Epidermal melanocyte (primary cell): ENCODE measurements around the gene SLC25A5.
"Not testable (repeated sequence)": the region's sequence is repeated elsewhere in the genome, so short reads cannot be mapped to it uniquely, and the experiment has no call there.

Source experiments
- DNase-seq: peaks from one replicate; pipeline ENCODE4 v3.0.0; 2011; ENCODE audit warnings: low spot score; ENCODE audit not compliant: insufficient read length

Gene SLC25A5

DNA sequence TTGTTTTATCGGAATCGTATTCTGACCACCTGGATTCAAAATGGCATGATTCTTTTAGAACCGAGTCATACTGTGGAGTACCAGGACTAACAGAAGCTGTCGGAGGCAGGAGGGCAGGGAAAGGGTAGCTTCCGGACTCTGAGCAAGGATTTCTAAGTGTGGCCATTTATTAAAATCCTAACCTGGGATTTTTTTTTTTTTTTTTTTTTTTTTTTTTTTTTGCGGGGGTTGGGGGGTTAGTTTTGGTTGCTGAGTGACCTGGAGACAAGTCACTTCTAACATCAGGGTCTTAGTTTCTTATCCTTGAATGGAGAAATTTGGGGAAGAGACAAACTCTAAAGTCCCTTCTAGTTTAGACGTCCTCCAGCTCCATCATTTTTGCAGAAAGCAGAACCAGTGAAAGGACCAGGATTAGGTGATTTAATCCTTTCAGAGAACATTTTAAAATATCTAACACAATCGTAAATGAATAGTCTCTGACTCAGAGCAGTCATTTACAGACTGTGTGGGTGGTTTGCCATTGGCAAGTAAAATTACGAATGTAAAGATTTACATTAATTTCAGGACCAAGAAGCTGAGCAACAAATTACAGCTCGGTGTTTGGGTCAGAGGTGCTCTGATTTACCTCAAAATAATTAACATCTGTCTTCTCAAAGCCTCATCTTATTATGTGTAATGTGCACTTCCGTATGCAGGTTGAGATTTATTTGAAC, 7.3 kb downstream of the SLC25A5 start:
- DNase-seq, result no peak

DNA sequence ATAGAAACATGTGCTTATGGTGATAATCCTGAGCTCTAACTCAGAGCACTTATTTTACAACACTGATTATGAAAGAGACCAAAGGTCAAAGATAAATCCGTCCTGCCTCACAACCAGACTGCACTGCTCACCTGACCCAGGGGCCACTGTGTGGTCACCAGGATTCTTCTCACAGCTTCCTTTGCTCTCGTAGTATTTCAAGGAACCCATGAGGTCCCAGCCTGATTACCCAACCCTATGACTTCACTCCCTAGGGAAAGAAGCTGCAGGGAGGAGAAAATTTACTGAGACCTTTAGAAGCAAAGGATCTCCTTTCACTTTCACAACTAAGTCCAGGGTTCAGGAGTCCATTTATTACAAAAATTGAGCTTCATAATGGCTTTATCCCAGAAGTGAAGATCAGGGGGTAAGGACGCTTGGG, 9.6 kb downstream of the SLC25A5 start:
- DNase-seq, result no peak

GRCh38 chrX:119478504-119478903, 10.3 kb downstream of the SLC25A5 start:
- DNase-seq, result no peak

DNA sequence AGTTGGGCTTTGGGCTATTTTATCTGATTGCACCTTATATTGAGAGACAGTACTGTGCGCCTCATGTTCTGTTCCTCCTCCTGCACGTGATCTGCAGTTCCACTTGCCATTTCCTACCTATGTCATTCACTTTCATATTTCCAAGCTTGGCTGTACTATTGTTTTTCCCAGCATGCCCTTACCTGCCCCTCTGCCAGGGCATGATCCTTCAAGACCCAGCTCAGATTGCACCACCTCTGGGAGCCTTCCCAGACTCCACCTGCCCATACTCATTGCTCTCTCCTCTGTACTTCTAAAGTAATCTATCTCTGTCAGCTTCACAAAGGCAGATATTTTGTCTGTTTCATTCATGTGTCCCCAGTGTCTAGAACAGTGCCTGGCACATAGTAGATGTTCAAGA, 11.6 kb downstream of the SLC25A5 start:
- DNase-seq, result no peak

GRCh38 chrX:119481323-119481801, 13.1 kb downstream of the SLC25A5 start:
- no peak for DNase-seq

DNA sequence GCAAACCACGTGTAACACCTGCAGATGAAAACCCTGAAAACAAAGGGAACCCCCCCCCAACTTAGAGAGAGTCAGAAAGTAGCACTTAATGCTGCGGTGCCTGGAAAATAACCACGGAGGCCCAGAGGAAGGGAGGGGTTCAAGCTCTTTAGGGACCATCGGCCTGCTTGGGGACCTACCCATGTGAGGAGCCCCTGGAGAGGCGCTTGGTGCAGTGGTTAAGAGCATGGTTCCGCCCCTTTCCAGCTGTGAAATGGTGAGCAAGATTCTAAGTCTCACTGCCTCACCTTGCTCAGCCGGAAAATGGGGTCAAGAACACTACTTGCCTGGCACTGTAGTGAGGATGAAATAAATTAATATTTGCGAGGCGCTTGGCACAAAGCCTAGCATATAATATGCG, 13.8 kb downstream of the SLC25A5 start:
- no peak for DNase-seq

DNA sequence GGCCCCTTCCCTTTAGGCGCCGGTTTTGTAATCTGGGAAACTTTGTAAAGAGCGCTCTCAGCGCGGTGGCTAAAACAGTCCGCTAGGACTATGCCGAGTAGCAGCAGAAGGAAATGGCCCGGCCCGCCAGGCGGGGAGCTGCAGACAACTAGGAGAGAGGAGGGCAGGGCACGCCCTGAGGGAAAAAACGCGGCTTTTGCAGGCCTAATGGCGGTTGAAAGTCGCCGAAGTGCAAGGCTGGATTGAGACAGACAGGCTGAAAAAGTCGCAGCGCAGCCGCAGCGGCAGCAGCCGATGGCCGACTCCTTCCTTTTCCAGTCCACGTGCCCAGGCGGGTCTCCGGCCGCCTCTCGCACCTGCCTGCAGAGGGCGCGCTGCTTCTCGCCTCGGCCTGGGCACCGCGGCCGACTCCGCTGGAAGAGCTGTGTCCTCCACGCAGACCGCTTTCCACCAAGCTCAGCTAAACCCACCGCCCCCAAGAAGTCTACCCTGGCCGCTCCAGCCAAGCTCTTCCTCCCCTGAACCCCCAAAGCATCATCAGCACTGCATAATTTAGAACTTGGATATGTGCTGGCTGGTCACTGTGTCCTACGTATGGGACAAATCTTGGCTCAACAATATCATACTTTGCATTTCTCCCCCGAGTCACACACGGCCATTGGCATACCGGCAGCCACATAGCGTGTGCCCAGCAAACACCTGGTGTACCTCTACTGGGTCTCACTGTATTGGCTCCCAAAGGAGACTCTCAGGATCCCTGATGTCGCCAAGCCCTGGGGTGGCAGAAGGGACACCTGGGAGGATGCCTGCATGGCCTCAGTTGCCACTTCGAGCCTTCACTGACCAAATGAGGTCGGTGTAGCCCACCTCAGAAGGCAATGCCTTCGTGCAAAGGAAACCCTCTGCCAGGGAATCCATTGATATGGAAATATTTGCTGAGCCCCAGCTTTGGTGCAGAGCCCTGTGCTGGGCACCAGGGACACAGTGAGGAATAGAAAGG, 14.5 kb downstream of the SLC25A5 start:
- DNase-seq, result no peak

- DNase-seq, result no peak
These were observed 18.5 kb downstream of the SLC25A5 start for GRCh38 chrX:119486745-119487144.

GRCh38 chrX:119487766-119488165, 19.5 kb downstream of the SLC25A5 start:
- not testable (repeated sequence) for DNase-seq

DNA sequence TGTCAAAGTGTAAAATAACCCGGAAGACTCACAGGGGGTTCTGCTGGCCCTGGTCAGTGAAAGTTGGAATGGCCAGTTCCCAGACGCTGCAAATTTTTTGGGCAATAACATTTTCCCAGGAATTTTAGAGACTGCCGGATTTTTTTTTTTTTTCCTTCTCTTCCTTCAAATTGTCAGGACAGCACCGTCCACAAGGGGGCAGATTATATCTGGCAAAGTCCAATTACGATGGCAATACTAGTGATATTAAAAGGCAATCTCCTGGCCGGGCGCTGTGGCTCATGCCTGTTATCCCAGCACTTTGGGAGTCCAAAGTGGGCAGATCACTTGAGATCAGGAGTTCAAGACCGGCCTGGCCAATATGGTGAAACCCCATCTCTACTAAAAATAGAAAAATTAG, 20.5 kb downstream of the SLC25A5 start:
- DNase-seq, result no peak

GRCh38 chrX:119489212-119490074, 21.2 kb downstream of the SLC25A5 start:
- no peak for DNase-seq

GRCh38 chrX:119492463-119492862, 24.2 kb downstream of the SLC25A5 start:
- no peak for DNase-seq

- DNase-seq, result not testable (repeated sequence)
These were observed 25.7 kb downstream of the SLC25A5 start for GRCh38 chrX:119493851-119494495.

GRCh38 chrX:119495734-119496726, 27.8 kb downstream of the SLC25A5 start:
- DNase-seq, result no peak

DNA sequence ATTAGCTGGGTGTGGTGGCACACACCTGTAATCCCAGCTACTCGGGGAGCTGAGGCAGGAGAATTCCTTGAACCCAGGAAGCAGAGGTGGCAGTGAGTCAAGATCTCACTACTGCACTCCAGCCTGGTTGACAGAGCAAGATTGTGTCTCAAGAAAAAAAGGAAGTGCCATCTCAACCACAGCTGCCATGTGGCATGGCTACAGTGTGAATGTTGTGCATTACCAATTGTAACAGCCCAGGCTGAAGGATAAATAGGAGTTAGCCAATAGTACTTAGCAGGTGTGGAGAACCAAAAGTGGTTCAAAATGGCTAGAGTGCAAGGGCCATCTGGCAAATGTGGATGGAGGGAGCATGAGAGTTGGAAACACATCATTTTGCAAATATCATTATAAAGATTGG, 28.9 kb downstream of the SLC25A5 start:
- no peak for DNase-seq

DNA sequence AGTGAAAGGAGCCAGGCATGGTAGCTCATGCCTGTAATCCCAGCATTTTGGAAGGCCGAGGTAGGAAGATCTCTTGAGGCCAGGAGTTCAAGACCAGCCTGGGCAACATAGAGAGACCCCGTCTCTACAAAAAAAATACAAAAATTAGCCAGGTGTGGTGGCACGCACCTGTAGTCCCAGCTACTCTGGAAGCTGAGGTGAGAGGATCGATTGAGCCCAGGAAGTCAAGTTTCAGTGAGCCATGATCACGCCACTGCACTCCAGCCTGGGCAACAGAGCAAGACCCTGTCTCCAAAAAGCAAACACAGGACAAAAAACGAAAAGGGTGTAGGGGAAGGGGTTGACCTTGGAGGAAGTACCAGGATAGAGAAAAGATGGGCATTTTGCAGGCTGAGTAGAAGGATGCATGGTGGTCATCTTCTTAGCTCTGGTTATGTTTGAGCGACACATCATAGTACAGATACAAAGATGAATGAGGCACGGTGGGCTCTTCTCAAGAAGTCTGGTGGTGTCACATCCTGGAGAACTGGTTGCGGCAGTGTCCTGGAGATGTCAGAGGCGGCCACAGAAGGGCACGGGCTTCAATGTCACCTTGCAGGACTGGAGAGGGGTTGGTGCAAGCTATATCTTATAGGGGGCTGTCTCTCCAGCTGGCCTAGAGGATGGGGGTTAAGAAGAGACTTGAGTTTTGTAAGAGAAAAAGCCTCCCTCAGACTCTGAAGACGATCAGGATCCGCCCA, 32.0 kb downstream of the SLC25A5 start:
- DNase-seq, result no peak

- DNase-seq, result no peak
These were observed 33.4 kb downstream of the SLC25A5 start for GRCh38 chrX:119501511-119502148.

DNA sequence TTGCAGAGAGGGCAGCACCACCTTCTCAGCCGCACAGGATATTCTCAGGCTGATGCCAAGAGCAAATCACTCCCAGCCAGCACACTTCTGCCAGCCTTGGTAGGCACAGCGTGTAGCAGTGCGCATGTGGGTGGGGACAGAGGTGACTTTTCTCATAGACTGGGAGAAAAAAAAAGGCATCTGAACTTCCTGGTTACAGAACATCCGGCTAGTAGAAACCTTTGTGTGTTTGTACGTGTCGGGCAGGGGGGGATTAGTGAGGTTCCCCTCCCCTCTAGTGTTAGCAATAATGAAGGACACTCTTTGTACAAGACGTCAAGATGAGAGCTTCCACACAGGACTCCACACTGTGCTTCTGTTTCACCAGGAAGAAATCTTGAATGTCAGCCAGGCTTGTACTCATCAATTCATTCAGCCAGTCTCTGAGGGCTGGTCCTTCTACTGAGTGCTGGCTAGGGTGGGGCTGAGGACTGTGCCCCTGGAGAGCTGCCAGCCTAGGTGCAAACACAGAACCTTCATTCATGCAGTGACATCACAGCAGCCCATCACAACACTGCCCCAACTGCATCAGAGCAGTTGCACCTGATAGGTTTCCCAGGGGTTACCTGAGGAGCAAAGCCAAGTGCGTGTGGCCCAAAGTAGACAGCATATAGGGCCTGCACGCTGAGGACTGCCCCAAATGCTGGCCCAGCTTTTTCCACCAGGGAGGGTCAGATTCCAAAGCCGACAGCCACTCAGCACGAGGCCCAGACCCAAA, 34.7 kb downstream of the SLC25A5 start:
- no peak for DNase-seq
